HG03575 (cell line): ENCODE measurements around the gene SLC35C1.

Experiments
- ATAC-seq: cut with Tn5 transposase; IDR thresholded peaks from one replicate; pipeline ENCODE4 v1.9.1; 2021; ENCODE audit not compliant: unreplicated experiment, insufficient number of reproducible peaks, low FRiP score; ENCODE audit errors: extremely low read depth

SLC35C1 gene

GRCh38 chr11:45857961-45858474, 53.1 kb downstream of the SLC35C1 start:
- no peak for ATAC-seq

GRCh38 chr11:45858751-45859398, 53.9 kb downstream of the SLC35C1 start:
- no peak for ATAC-seq

- ATAC-seq, result no peak
These were observed 54.8 kb downstream of the SLC35C1 start for GRCh38 chr11:45859661-45860140.

GRCh38 chr11:45860348-45860747, 55.4 kb downstream of the SLC35C1 start:
- ATAC-seq, result no peak

GRCh38 chr11:45860764-45861510, 56.0 kb downstream of the SLC35C1 start:
- no peak for ATAC-seq
